ENCODE measurements around the gene ARHGDIA. TPM values are rescaled to one million over a fixed set of nuclear protein-coding genes. Genes with fewer than 3 reads are reported as not detected.

The ARHGDIA gene
- total RNA-seq, 2 donors from 2014 or later, result 384 to 814 TPM

GRCh38 chr17:81823820-81824550 is 47.2 kb downstream of the ARHGDIA start:
- peaks cover 5% of the 10 kb centered on the region for H3K4me1 Mint-ChIP-seq
- H3K27me3 Mint-ChIP-seq, result no peaks in the 10 kb centered on the region
- no peaks in the 10 kb centered on the region for H3K36me3 Mint-ChIP-seq (ENCODE audit: low read depth)
- no peaks in the 10 kb centered on the region for H3K9me3 Mint-ChIP-seq
- H3K4me3 Mint-ChIP-seq, result no peak overlapping the region
- no peak overlapping the region for H3K27ac Mint-ChIP-seq
- ATAC-seq (replicated peaks), result no peak

DNA sequence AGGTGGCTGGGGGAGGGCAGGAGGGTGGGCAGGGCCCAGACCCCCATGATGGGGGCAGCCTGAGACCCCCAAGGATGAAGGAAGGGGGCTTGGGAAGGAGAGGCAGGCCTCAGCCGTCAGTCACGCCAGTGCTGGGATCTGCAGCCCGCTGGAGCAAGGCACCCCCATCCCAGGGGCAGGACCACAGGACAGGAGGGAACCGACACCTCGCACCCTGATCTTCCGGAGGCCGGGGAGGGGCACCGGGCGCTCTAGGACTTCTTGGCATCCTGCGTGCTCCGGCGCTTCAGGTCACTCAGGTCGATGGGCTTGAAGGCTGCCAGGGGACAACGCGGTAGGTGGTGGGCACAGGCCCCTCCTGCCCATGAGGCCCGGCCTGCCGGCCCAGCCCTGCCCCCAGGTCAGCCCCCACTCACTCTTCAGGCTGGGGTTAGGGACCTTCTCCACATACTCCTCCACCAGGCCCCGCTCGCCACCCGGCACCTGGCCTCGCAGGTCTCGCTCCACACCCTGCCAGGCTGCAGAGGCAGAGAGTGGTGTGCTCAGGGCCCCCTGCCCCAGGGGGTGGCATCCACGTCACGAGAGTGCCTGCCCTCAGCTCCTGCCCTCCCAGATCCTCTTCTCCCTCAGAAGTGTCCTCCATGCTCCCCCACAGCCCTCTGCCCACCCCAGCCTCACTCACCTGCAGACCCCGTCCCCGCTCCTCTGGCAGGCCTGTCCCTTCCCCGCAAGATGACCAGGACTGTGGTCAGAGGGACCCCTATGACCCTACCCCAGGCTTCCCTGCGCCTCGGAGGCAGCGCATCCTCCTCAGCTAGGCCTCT is 47.9 kb downstream of the ARHGDIA start:
- ATAC-seq (replicated peaks), result no peak
- Mint-ChIP-seq H3K4me1 (peaks cover 5% of the 10 kb centered on the region), H3K27me3 (no peaks in the 10 kb centered on the region), H3K36me3 (ENCODE audit: low read depth) (no peaks in the 10 kb centered on the region), H3K27ac (no peak overlapping the region), H3K9me3 (no peaks in the 10 kb centered on the region), H3K4me3 (no peak overlapping the region)

DNA sequence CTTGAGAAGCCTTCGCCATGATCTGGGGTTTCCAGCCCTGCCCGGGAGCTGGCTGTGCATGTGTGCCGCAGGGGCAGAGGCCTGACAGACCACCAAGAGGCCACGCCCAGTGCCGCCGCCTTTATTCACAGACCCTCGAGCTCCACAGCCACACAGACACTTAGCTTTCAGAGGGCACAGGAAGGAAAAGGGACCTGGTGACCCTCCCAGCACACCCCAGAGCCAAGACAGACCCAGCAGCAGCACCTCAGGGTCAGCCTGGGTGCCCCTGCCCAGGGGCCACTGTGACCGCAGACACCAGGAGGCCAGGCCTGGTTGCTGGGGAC is 48.9 kb downstream of the ARHGDIA start:
- no peak for ATAC-seq (replicated peaks)
- H3K9me3 Mint-ChIP-seq, result no peaks in the 10 kb centered on the region
- peaks cover 4% of the 10 kb centered on the region for H3K27me3 Mint-ChIP-seq

DNA sequence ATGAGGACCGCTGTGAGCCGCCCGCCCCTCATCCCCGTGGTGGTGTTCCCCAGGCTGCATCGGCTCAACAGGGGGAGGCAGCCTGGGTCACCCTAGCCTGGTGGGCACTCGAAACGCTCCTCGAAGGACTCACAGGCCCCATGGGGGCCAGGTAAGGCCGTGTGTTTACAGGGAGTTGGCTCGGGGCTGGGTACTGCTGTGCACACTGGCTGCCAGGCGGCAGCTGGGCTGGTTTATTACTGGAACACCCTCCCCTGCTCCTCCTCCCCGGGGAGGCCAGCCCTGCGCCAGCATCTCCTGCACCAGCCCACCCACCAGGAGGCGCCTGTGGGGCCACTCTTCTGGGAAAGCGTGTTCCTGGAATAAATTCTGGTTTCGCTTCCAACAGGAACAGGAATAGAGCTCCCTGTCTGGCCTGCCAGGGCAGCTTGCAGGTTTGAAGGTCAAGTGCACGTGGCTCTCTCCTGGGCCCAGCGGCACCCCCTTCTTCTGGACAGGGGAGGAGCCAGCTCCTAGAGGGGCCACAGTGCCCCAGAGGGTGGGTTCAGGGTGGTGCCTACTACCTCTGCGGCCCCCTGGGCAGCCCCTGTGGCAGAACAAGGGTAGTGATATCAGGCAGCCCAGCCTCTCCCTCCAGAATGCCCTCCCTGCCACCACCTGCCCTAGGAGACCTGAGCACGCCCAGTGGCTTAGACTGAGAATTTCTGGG is 49.4 kb downstream of the ARHGDIA start:
- H3K36me3 Mint-ChIP-seq (ENCODE audit: low read depth), result no peaks in the 10 kb centered on the region
- ATAC-seq (replicated peaks), result peak; percentile 44
- H3K27ac Mint-ChIP-seq, result peak overlapping the region; percentile 43
- peaks cover 5% of the 10 kb centered on the region for H3K4me1 Mint-ChIP-seq
- H3K9me3 Mint-ChIP-seq, result no peaks in the 10 kb centered on the region
- H3K27me3 Mint-ChIP-seq, result peaks cover 4% of the 10 kb centered on the region
- no peak overlapping the region for H3K4me3 Mint-ChIP-seq

More for the DNA sequence above, 48.9 kb downstream of the ARHGDIA start:
- Mint-ChIP-seq H3K4me3 (no peak overlapping the region), H3K36me3 (ENCODE audit: low read depth) (no peaks in the 10 kb centered on the region), H3K27ac (peak overlapping the region; percentile 43), H3K4me1 (peaks cover 5% of the 10 kb centered on the region)

DNA sequence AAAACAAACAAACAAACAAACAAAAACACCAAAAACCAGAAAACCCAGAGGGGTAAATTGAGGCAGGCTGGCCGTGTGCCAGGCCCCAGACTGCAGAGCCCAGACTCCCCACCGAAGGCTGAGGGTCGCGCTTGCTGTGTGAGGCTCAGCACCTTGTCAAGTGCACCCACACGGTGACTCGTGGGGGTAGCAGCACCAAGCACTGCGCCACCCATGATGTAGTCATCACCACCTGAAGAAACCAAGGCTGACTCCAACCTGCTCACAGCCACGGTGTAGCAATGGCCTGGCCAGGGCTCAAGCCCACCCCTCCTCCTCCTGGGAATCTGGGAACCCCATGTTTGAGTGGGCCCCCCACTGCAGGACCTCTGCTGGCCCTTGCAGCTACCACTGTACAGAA is 50.0 kb downstream of the ARHGDIA start:
- H3K4me3 Mint-ChIP-seq, result no peak overlapping the region
- H3K36me3 Mint-ChIP-seq (ENCODE audit: low read depth), result no peaks in the 10 kb centered on the region
- H3K27ac Mint-ChIP-seq, result no peak overlapping the region
- no peaks in the 10 kb centered on the region for H3K9me3 Mint-ChIP-seq
- ATAC-seq (replicated peaks), result peak; percentile 57
- H3K4me1 Mint-ChIP-seq, result peaks cover 4% of the 10 kb centered on the region
- peaks cover 4% of the 10 kb centered on the region for H3K27me3 Mint-ChIP-seq

- Mint-ChIP-seq H3K36me3 (ENCODE audit: low read depth) (no peaks in the 10 kb centered on the region), H3K27me3 (peaks cover 4% of the 10 kb centered on the region), H3K9me3 (no peaks in the 10 kb centered on the region), H3K4me3 (no peak overlapping the region), H3K4me1 (no peaks in the 10 kb centered on the region), H3K27ac (no peak overlapping the region)
- no peak for ATAC-seq (replicated peaks)
Observed at GRCh38 chr17:81819708-81820107, 51.4 kb downstream of the ARHGDIA start.

GRCh38 chr17:81817758-81818147 is 53.4 kb downstream of the ARHGDIA start:
- ATAC-seq (replicated peaks), result no peak
- Mint-ChIP-seq H3K9me3 (no peaks in the 10 kb centered on the region), H3K27me3 (peaks cover 4% of the 10 kb centered on the region), H3K4me1 (no peaks in the 10 kb centered on the region), H3K36me3 (ENCODE audit: low read depth) (no peaks in the 10 kb centered on the region), H3K27ac (no peak overlapping the region), H3K4me3 (no peak overlapping the region)

Other genes starting within 250 kb of the ARHGDIA start
- 100 to 1,000 TPM; 101 to 103 TPM for gene NPLOC4, start 234.2 kb downstream of the ARHGDIA start, total RNA-seq
- 1 to 10 TPM in 1 of 2 donors, under 1 TPM in 1; 0.30 to 1.4 TPM for gene TSPAN10, start 234.1 kb downstream of the ARHGDIA start, total RNA-seq
- gene PDE6G, start 214.8 kb downstream of the ARHGDIA start, total RNA-seq, result 1 to 10 TPM in 1 of 2 donors, under 1 TPM in 1; 0.89 to 1.6 TPM
- gene OXLD1, start 204.7 kb downstream of the ARHGDIA start, total RNA-seq, result 10 to 100 TPM; 18.4 to 40.3 TPM
- gene CCDC137, start 204.6 kb downstream of the ARHGDIA start, total RNA-seq, result 10 to 100 TPM; 29.6 to 48.6 TPM
- 10 to 100 TPM; 12.6 to 20.9 TPM for gene ARL16, start 187.5 kb downstream of the ARHGDIA start, total RNA-seq
- gene HGS, start 187.3 kb downstream of the ARHGDIA start, total RNA-seq, result 100 to 1,000 TPM; 118 to 130 TPM
- gene MRPL12, start 168.0 kb downstream of the ARHGDIA start, total RNA-seq, result 100 to 1,000 TPM in 1 of 2 donors, 10 to 100 TPM in 1; 50.7 to 108 TPM
- 10 to 100 TPM; 15.4 to 38.9 TPM for gene SLC25A10, start 159.1 kb downstream of the ARHGDIA start, total RNA-seq
- under 1 TPM in 1 of 2 donors, not detected in 1; 0.26 TPM for gene GCGR, start 67.2 kb downstream of the ARHGDIA start, total RNA-seq
- 10 to 100 TPM; 45.7 to 94.4 TPM for gene MCRIP1, start 38.0 kb downstream of the ARHGDIA start, total RNA-seq
- gene PPP1R27, start 36.3 kb downstream of the ARHGDIA start, total RNA-seq, result not detected
- gene P4HB, start 10.8 kb downstream of the ARHGDIA start, total RNA-seq, result 100 to 1,000 TPM; 506 to 602 TPM
- 100 to 1,000 TPM; 103 to 251 TPM for gene ALYREF, start 20.2 kb upstream of the ARHGDIA start, total RNA-seq
- 100 to 1,000 TPM; 103 to 123 TPM for gene ANAPC11, start 20.4 kb upstream of the ARHGDIA start, total RNA-seq
- gene NPB, start 30.9 kb upstream of the ARHGDIA start, total RNA-seq, result under 1 TPM; 0.17 to 0.53 TPM
- gene PCYT2, start 40.1 kb upstream of the ARHGDIA start, total RNA-seq, result 10 to 100 TPM; 10.1 to 26.8 TPM
- gene SIRT7, start 46.8 kb upstream of the ARHGDIA start, total RNA-seq, result 10 to 100 TPM; 41.3 to 47.5 TPM
- gene MAFG, start 56.4 kb upstream of the ARHGDIA start, total RNA-seq, result 10 to 100 TPM; 28.9 to 32.6 TPM
- 10 to 100 TPM; 25.1 to 40.6 TPM for gene PYCR1, start 66.0 kb upstream of the ARHGDIA start, total RNA-seq
- not detected for gene MYADML2, start 75.9 kb upstream of the ARHGDIA start, total RNA-seq
- gene NOTUM, start 89.8 kb upstream of the ARHGDIA start, total RNA-seq, result 1 to 10 TPM in 1 of 2 donors, under 1 TPM in 1; 0.17 to 6.8 TPM
- gene ASPSCR1, start 106.3 kb upstream of the ARHGDIA start, total RNA-seq, result 10 to 100 TPM; 22.3 to 30.3 TPM
- 100 to 1,000 TPM in 1 of 2 donors, 10 to 100 TPM in 1; 66.1 to 102 TPM for gene CENPX, start 151.5 kb upstream of the ARHGDIA start, total RNA-seq
- 10 to 100 TPM; 14.0 to 23.9 TPM for gene LRRC45, start 152.0 kb upstream of the ARHGDIA start, total RNA-seq
- 1 to 10 TPM; 6.6 to 7.7 TPM for gene RAC3, start 160.3 kb upstream of the ARHGDIA start, total RNA-seq
- gene DCXR, start 166.4 kb upstream of the ARHGDIA start, total RNA-seq, result 10 to 100 TPM; 63.1 to 91.0 TPM
- gene RFNG, start 180.5 kb upstream of the ARHGDIA start, total RNA-seq, result 10 to 100 TPM; 21.1 to 25.2 TPM
- 10 to 100 TPM; 46.2 to 97.2 TPM for gene GPS1, start 180.6 kb upstream of the ARHGDIA start, total RNA-seq
- 100 to 1,000 TPM in 1 of 2 donors, 10 to 100 TPM in 1; 59.7 to 129 TPM for gene DUS1L, start 194.5 kb upstream of the ARHGDIA start, total RNA-seq
- 100 to 1,000 TPM; 109 to 242 TPM for gene FASN, start 226.9 kb upstream of the ARHGDIA start, total RNA-seq

All from activated T-helper 17 cell treated with anti-CD3 and anti-CD28 coated beads, Interleukin-2, amount 50 U/mL, for 72 hours (primary cell).